H1 (cell line): ENCODE results near the gene NEDD8. TPM values are rescaled to one million over a fixed set of nuclear protein-coding genes. Genes with fewer than 3 reads are reported as not detected.

Experiments
- CTCF ChIA-PET: fragments of 300-600 bp; sonication (Branson Sonifier 250); formaldehyde crosslinking; loops from one replicate; lab custom pipeline; 2021; ENCODE audit not compliant: partially characterized antibody; lab: Charles Lee
- POLR2A ChIA-PET: fragments of 300-600 bp; sonication (Branson Sonifier 250); formaldehyde crosslinking; loops from one replicate; lab custom pipeline; 2021; ENCODE audit warnings: inconsistent platforms; ENCODE audit not compliant: partially characterized antibody; lab: Charles Lee
- DNase-seq, 2 experiments: peaks; one replicate each; pipeline versions ENCODE4 v3.0.0 to v3.0.0-alpha.2; 2010 to 2022; ENCODE audit warnings: low spot score in 2 of 2, low read depth in 1 of 2, mixed read lengths in 1 of 2
- FAIRE-seq: peaks from 2 replicates; lab custom pipeline; 2011; peaks lifted over from hg19 to GRCh38; lab: Jason Lieb, UNC
- H2AFZ ChIP-seq: 2 replicates; pipeline ENCODE4 v1.8.1; 2012; ENCODE audit warnings: low read length, inconsistent platforms
- H2AK5ac ChIP-seq: 2 replicates; pipeline ENCODE4 v1.6.1; 2013; ENCODE audit warnings: low read depth, low read length
- H2BK120ac ChIP-seq: replicated peaks from 2 replicates; pipeline ENCODE3; 2013; ENCODE audit warnings: low read depth, low read length, inconsistent platforms
- H2BK12ac ChIP-seq: 2 replicates; pipeline ENCODE4 v1.6.1; 2013; ENCODE audit warnings: low read depth, low read length
- H2BK15ac ChIP-seq: 2 replicates; pipeline ENCODE4 v1.6.1; 2013; ENCODE audit warnings: low read length
- H2BK20ac ChIP-seq: 2 replicates; pipeline ENCODE4 v1.6.1; 2013; ENCODE audit warnings: low read length
- H2BK5ac ChIP-seq: 2 replicates; pipeline ENCODE4 v1.6.1; 2013; ENCODE audit warnings: low read depth, low read length
- H3K14ac ChIP-seq: 2 replicates; pipeline ENCODE4 v1.6.1; 2013; ENCODE audit warnings: inconsistent platforms; ENCODE audit not compliant: insufficient read length
- H3K18ac ChIP-seq: 2 replicates; pipeline ENCODE4 v1.6.1; 2013; ENCODE audit warnings: low read length; ENCODE audit errors: extremely low read depth
- H3K23ac ChIP-seq: 2 replicates; pipeline ENCODE4 v1.6.1; 2013; ENCODE audit warnings: inconsistent platforms; ENCODE audit not compliant: insufficient read length
- H3K23me2 ChIP-seq: 2 replicates; pipeline ENCODE4 v1.6.1; 2013; ENCODE audit warnings: low read depth, low read length
- H3K27ac ChIP-seq: 2 replicates; pipeline ENCODE4 v1.6.1; 2011; ENCODE audit warnings: low read depth, low read length, inconsistent platforms
- H3K27me3 ChIP-seq, 4 experiments: replicated peaks in 1 of 4; 1 replicate in 1 of 4; 2 replicates in 3 of 4; pipeline versions ENCODE4 v1.6.1 to v1.8.1; 2011 to 2013; ENCODE audit warnings: low read length in 3 of 4, mild to moderate bottlenecking in 3 of 4, inconsistent platforms in 2 of 4, mixed read lengths in 2 of 4, moderate library complexity in 1 of 4; ENCODE audit not compliant: control insufficient read depth in 3 of 4, insufficient read depth in 3 of 4; ENCODE audit errors: extremely low read depth in 1 of 4
- H3K36me3 ChIP-seq, 4 experiments: 2 replicates each; pipeline versions ENCODE4 v1.6.1 to v1.8.1; 2011 to 2013; ENCODE audit warnings: mild to moderate bottlenecking in 4 of 4, low read length in 3 of 4, moderate library complexity in 2 of 4, control low read depth in 1 of 4, inconsistent platforms in 1 of 4; ENCODE audit not compliant: insufficient read depth in 4 of 4, control insufficient read depth in 2 of 4
- H3K4ac ChIP-seq: replicated peaks from 2 replicates; pipeline ENCODE3; 2013; ENCODE audit warnings: low read length, low read depth, mixed read lengths, inconsistent platforms; ENCODE audit not compliant: insufficient read length
- H3K4me1 ChIP-seq, 4 experiments: replicated peaks in 1 of 4; 1 replicate in 1 of 4; 2 replicates in 3 of 4; pipeline versions ENCODE4 v1.6.1 to v1.8.1; 2011 to 2013; ENCODE audit warnings: low read length in 3 of 4, inconsistent platforms in 2 of 4, mixed read lengths in 1 of 4; ENCODE audit not compliant: insufficient read depth in 4 of 4, control insufficient read depth in 3 of 4
- H3K4me2 ChIP-seq, 2 experiments: 2 replicates each; pipeline versions ENCODE4 v1.6.1 to v1.8.1; 2011 to 2013; ENCODE audit warnings: low read depth in 2 of 2, low read length in 2 of 2, control low read depth in 1 of 2, inconsistent platforms in 1 of 2, mild to moderate bottlenecking in 1 of 2; ENCODE audit not compliant: insufficient read depth in 1 of 2
- H3K4me3 ChIP-seq, 4 experiments: fragments of 200-600, 300-600 bp in 1 of 4; sonication (generic), shearing (Covaris generic), sonication (Bioruptor Twin) in 1 of 4; 2 replicates each; pipeline versions ENCODE4 v1.5.1 to v1.8.1; 2011 to 2016; ENCODE audit warnings: low read length in 4 of 4, low read depth in 3 of 4, control low read depth in 2 of 4, inconsistent platforms in 2 of 4, mild to moderate bottlenecking in 2 of 4, mixed read lengths in 1 of 4, moderate library complexity in 1 of 4; ENCODE audit not compliant: insufficient read depth in 2 of 4; ENCODE audit errors: extremely low read depth in 1 of 4
- H3K56ac ChIP-seq: replicated peaks from 2 replicates; pipeline ENCODE3; 2013; ENCODE audit warnings: low read depth, mild to moderate bottlenecking, mixed read lengths, low read length, inconsistent platforms; ENCODE audit not compliant: insufficient read length
- H3K79me1 ChIP-seq: 2 replicates; pipeline ENCODE4 v1.6.1; 2013; ENCODE audit warnings: low read depth, low read length, control low read depth
- H3K79me2 ChIP-seq, 2 experiments: 2 replicates each; pipeline versions ENCODE4 v1.6.1 to v1.8.1; 2012 to 2013; ENCODE audit warnings: low read length in 2 of 2, mild to moderate bottlenecking in 2 of 2, inconsistent platforms in 1 of 2; ENCODE audit not compliant: insufficient read depth in 2 of 2, control insufficient read depth in 1 of 2
- H3K9ac ChIP-seq, 4 experiments: replicated peaks in 1 of 4; 1 replicate in 1 of 4; 2 replicates in 3 of 4; pipeline versions ENCODE4 v1.6.1 to v1.8.1; 2011 to 2013; ENCODE audit warnings: low read depth in 3 of 4, low read length in 3 of 4, control low read depth in 2 of 4, mild to moderate bottlenecking in 2 of 4, moderate library complexity in 2 of 4, inconsistent platforms in 1 of 4; ENCODE audit errors: extremely low read depth in 1 of 4
- H3K9me3 ChIP-seq, 2 experiments: 2 replicates each; pipeline versions ENCODE4 v1.6.1 to v1.8.1; 2012 to 2013; ENCODE audit warnings: mild to moderate bottlenecking in 2 of 2, moderate library complexity in 2 of 2, control low read depth in 1 of 2, inconsistent platforms in 1 of 2, low read depth in 1 of 2, low read length in 1 of 2, mixed read lengths in 1 of 2; ENCODE audit not compliant: insufficient read depth in 2 of 2
- H4K20me1 ChIP-seq, 2 experiments: replicated peaks in 1 of 2; 2 replicates each; pipeline versions ENCODE3 to v1.8.1; 2011 to 2013; ENCODE audit warnings: inconsistent platforms in 2 of 2, low read length in 2 of 2, mild to moderate bottlenecking in 1 of 2; ENCODE audit not compliant: insufficient read depth in 2 of 2, control insufficient read depth in 1 of 2
- H4K5ac ChIP-seq: 2 replicates; pipeline ENCODE4 v1.6.1; 2013; ENCODE audit warnings: low read length, low read depth, mixed read lengths, inconsistent platforms; ENCODE audit not compliant: insufficient read length
- H4K8ac ChIP-seq: 2 replicates; pipeline ENCODE4 v1.8.0; 2013; ENCODE audit warnings: mild to moderate bottlenecking, moderate library complexity, low read length, inconsistent platforms; ENCODE audit not compliant: insufficient read depth; ENCODE audit errors: extremely low read depth
- H4K91ac ChIP-seq: replicated peaks from 2 replicates; pipeline ENCODE3; 2013; ENCODE audit warnings: low read length, mixed read lengths, inconsistent platforms; ENCODE audit not compliant: insufficient read length
- BRCA1 ChIP-seq: IDR thresholded peaks from 2 replicates; pipeline ENCODE4 v1.6.1; 2012; ENCODE audit warnings: low read depth, low read length, improper control_type of control experiment
- PHF8 ChIP-seq: fragments of 200-600 bp; sonication (generic); conservative IDR thresholded peaks from 2 replicates; pipeline ENCODE4 v1.7.1; 2012; ENCODE audit warnings: low read depth, mild to moderate bottlenecking, inconsistent platforms, low read length, moderate library complexity
- WGBS, 2 experiments: shearing (Covaris generic) in 1 of 2; methylation state at CpG; one replicate each; pipeline versions ENCODE4 v1.1.6 to v1.1.7; 2013 to 2015; ENCODE audit warnings: low lambda C conversion rate in 2 of 2, mixed read lengths in 2 of 2, inconsistent platforms in 1 of 2, low coverage in 1 of 2, missing lambda C conversion rate in 1 of 2; ENCODE audit not compliant: insufficient replicate concordance in 2 of 2, insufficient coverage in 1 of 2, insufficient read length in 1 of 2; ENCODE audit errors: extremely low coverage in 1 of 2, missing lambda C conversion rate in 1 of 2; 5-methylcytosine and 5-hydroxymethylcytosine counted together
- polyA plus RNA-seq, 7 experiments: library from polyadenylated mRNA; depleted of rRNA in 3 of 7; stranded (reverse) in 5 of 7; unstranded in 2 of 7; fragments of >200 nt in 5 of 7; fragments of 200-250 nt in 2 of 7; gene quantifications; 1 replicate in 5 of 7; 2 replicates in 1 of 7; 4 replicates in 1 of 7; pipeline versions ENCODE4 v1.2.1 to v1.2.3, GENCODE V29; 2011 to 2013; ENCODE audit warnings: missing spikeins in 2 of 7, mixed read lengths in 2 of 7
- total RNA-seq: library from RNA; stranded (reverse); fragmentation: NEBNext Ultra II Directional; extraction: Animal tissue kit (Norgen Biotek cat#: 25700); gene quantifications from 2 replicates; pipeline ENCODE4 v1.2.1, GENCODE V29; 2021

Gene NEDD8
- total and polyA plus RNA-seq, 2 of the 8 experiments (the other 6 are each of a cell fraction or from before 2014, with no cell fraction given) = 253 to 317 TPM

GRCh38 chr14:24268225-24268624 lies 36.1 kb upstream of the NEDD8 start:
- Histone ChIP-seq H3K79me1 (no peaks in the 10 kb centered on the region), H3K4me3 (no peak overlapping the region), H3K14ac (no peak overlapping the region), H2BK20ac (no peak overlapping the region), H2BK15ac (no peak overlapping the region), H3K56ac (no peak overlapping the region), H3K4me2 (no peak overlapping the region), H3K27ac (no peak overlapping the region), H3K9me3 (no peaks in the 10 kb centered on the region), H2BK12ac (no peak overlapping the region), H4K5ac (no peak overlapping the region), H2AK5ac (no peak overlapping the region), H3K36me3 (no peaks in the 10 kb centered on the region; a peak in 3 of 8 replicates), H2BK5ac (no peak overlapping the region), H3K4ac (no peak overlapping the region), H3K23ac (no peak overlapping the region), H3K23me2 (peaks cover 5% of the 10 kb centered on the region), H3K79me2 (no peaks in the 10 kb centered on the region), H4K20me1 (peaks cover 0 to 2% of the 10 kb centered on the region in 2 experiments), H4K91ac (no peak overlapping the region), H2AFZ (no peak overlapping the region), H3K4me1 (peaks cover 0 to 5% (median 2%) of the 10 kb centered on the region in 4 experiments; a peak in 4 of 7 replicates), H3K9ac (no peak overlapping the region), H2BK120ac (no peak overlapping the region), H4K8ac (no peak overlapping the region), H3K18ac (no peak overlapping the region), H3K27me3 (no peaks in the 10 kb centered on the region; a peak in 1 of 7 replicates)
- FAIRE-seq = no peak
- ChIA-PET POLR2A (interaction anchor here (1.2 to 3.8 kb wide), 3 partner anchors 16 to 52 kb away, joined by 3 to 26 read pairs (median 10); partner anchors contain the start of genes MDP1 and TINF2), CTCF (interaction anchor here (0.6 to 8.6 kb wide), 6 partner anchors 15 to 1012 kb away, joined by 4 to 94 read pairs (median 34); partner anchors contain the start of genes CIDEB, DHRS1, LTB4R2 and NOP9)
- WGBS, 2 experiments = 95% methylated on average over 9 of the region's 9 CpGs; no CpG with 5 or more reads in 1 of the 2 experiments
- DNase-seq = no peak
- TF ChIP-seq BRCA1 (no peak), PHF8 (no peak)
